HepG2 (cell line): ENCODE measurements around the gene MPC1.

Experiments
- ATF3 ChIP-seq: sonication (generic); formaldehyde crosslinking; IDR thresholded peaks from 2 replicates; pipeline ENCODE4 v1.4.0; 2020; ENCODE audit warnings: missing genetic modification reagents
- CTCF ChIP-seq: sonication (generic); formaldehyde crosslinking; IDR thresholded peaks from 2 replicates; pipeline ENCODE4 v1.5.0; 2020; ENCODE audit warnings: mild to moderate bottlenecking, missing genetic modification reagents, moderate library complexity
- E2F5 ChIP-seq: sonication (generic); formaldehyde crosslinking; conservative IDR thresholded peaks from 2 replicates; pipeline ENCODE4 v1.4.0; 2020; ENCODE audit warnings: missing genetic modification reagents
- FOXC1 ChIP-seq: sonication (generic); formaldehyde crosslinking; IDR thresholded peaks from 2 replicates; pipeline ENCODE4 v1.8.0; 2022; ENCODE audit warnings: mild to moderate bottlenecking, missing genetic modification reagents, borderline replicate concordance
- IKZF1 ChIP-seq: fragments of 450-650 bp; IDR thresholded peaks from 2 replicates; pipeline ENCODE4 v1.7.1; 2016
- NRL ChIP-seq: sonication (generic); formaldehyde crosslinking; IDR thresholded peaks from 2 replicates; pipeline ENCODE4 v1.5.0; 2020; ENCODE audit warnings: missing genetic modification reagents, mild to moderate bottlenecking, moderate library complexity, borderline replicate concordance
- ZBTB20 ChIP-seq: sonication (generic); formaldehyde crosslinking; IDR thresholded peaks from 2 replicates; pipeline ENCODE4 v1.8.1; 2023; ENCODE audit warnings: missing genetic modification reagents, low read depth, mild to moderate bottlenecking, borderline replicate concordance
- ZFP37 ChIP-seq: sonication (generic); formaldehyde crosslinking; IDR thresholded peaks from 2 replicates; pipeline ENCODE4 v1.4.0; 2020; ENCODE audit warnings: missing genetic modification reagents, borderline replicate concordance
- ZNF232 ChIP-seq: sonication (generic); formaldehyde crosslinking; IDR thresholded peaks from 2 replicates; pipeline ENCODE4 v1.4.0; 2020; ENCODE audit warnings: missing genetic modification reagents, borderline replicate concordance
- ZNF557 ChIP-seq: sonication (generic); formaldehyde crosslinking; IDR thresholded peaks from 2 replicates; pipeline ENCODE4 v1.4.0; 2020; ENCODE audit warnings: missing genetic modification reagents
- ZXDC ChIP-seq: sonication (generic); formaldehyde crosslinking; IDR thresholded peaks from 2 replicates; pipeline ENCODE4 v1.5.0; 2020; ENCODE audit warnings: mild to moderate bottlenecking, missing genetic modification reagents

- TF ChIP-seq FOXC1 (CRISPR knock-in tag) (no peak), CTCF (no peak), ZBTB20 (CRISPR knock-in tag) (no peak), IKZF1 (no peak), ZNF557 (CRISPR knock-in tag) (no peak), ZNF232 (CRISPR knock-in tag) (no peak), NRL (CRISPR knock-in tag) (no peak), ATF3 (no peak), ZFP37 (CRISPR knock-in tag) (no peak), ZXDC (CRISPR knock-in tag) (no peak), E2F5 (CRISPR knock-in tag) (no peak)
Measured at GRCh38 chr6:166379800-166380199, 2.9 kb downstream of the MPC1 start.
